Erythroblast (primary cell): ENCODE data around the gene ITGB2.

ENCODE experiments used
- GATA1 ChIP-seq: IDR thresholded peaks from 2 replicates; pipeline ENCODE4 v1.6.1; 2011; ENCODE audit warnings: low read depth, mild to moderate bottlenecking, control low read depth, low read length, moderate library complexity
- POLR2A ChIP-seq: IDR thresholded peaks from 2 replicates; pipeline ENCODE4 v1.6.1; 2011; ENCODE audit warnings: mild to moderate bottlenecking, low read length

DNA sequence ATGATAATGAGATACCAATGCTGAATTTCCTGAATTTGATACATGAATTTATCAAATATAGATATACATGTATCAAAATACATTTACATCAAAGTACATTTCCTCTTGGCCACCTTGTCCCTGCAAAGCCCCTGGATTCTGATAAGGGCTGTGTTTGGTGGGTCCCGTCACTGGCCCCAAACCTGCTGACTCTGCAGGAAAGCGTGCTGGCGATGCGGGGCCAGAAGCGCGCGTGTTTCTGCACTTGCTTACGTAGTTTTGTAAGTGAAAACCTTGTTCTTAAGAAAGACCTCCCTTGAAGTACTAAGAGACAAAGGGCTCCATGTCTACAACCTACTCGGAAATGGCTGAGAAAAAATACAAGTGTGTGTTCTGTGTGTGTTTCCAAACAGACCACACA is 11.0 kb downstream of the ITGB2 start:
- TF ChIP-seq POLR2A (no peak), GATA1 (no peak)
